Common myeloid progenitor, CD34-positive (primary cell): ENCODE data around the gene HYOU1.
A peak's percentile ranks its signal among the peaks of the same experiment; 100 is the strongest.

ENCODE experiments used
- CTCF ChIA-PET: fragments of 350-600 bp; sonication (Branson Sonifier 250); formaldehyde crosslinking; loops from one replicate; lab custom pipeline; 2021; ENCODE audit warnings: antibody characterized with exemption; lab: Charles Lee
- POLR2A ChIA-PET: fragments of 350-600 bp; sonication (Branson Sonifier 250); formaldehyde crosslinking; loops from one replicate; lab custom pipeline; 2021; ENCODE audit warnings: antibody characterized with exemption; lab: Charles Lee
- DNase-seq, 3 donors: peaks; one replicate each; pipeline versions ENCODE4 v3.0.0 to v3.0.0-alpha.2; 2013
- H3K27ac ChIP-seq, 2 experiments: 1 replicate in 1 of 2; 2 replicates in 1 of 2; pipeline ENCODE4 v1.7.0; 2013; ENCODE audit warnings: inconsistent platforms in 2 of 2, low read length in 2 of 2, mild to moderate bottlenecking in 2 of 2, low read depth in 1 of 2, moderate library complexity in 1 of 2; ENCODE audit not compliant: severe bottlenecking in 2 of 2, insufficient read depth in 1 of 2, poor library complexity in 1 of 2
- H3K27me3 ChIP-seq, 5 experiments: replicated peaks in 2 of 5; 1 replicate in 3 of 5; 2 replicates in 2 of 5; pipeline versions ENCODE4 v1.6.1 to v1.7.0; 2013; ENCODE audit warnings: low read length in 4 of 5, mild to moderate bottlenecking in 2 of 5, moderate library complexity in 2 of 5, inconsistent platforms in 1 of 5; ENCODE audit not compliant: insufficient read depth in 5 of 5, control insufficient read depth in 4 of 5
- H3K36me3 ChIP-seq, 4 experiments: 1 replicate in 2 of 4; 2 replicates in 2 of 4; pipeline versions ENCODE4 v1.6.1 to v1.7.0; 2013; ENCODE audit warnings: low read length in 3 of 4, control low read depth in 1 of 4, mild to moderate bottlenecking in 1 of 4; ENCODE audit not compliant: control insufficient read depth in 4 of 4, insufficient read depth in 4 of 4
- H3K4me1 ChIP-seq, 4 experiments: 1 replicate in 3 of 4; 2 replicates in 1 of 4; pipeline versions ENCODE4 v1.6.1 to v1.7.1; 2013; ENCODE audit warnings: low read length in 3 of 4, mild to moderate bottlenecking in 3 of 4, control low read depth in 1 of 4, inconsistent platforms in 1 of 4, moderate library complexity in 1 of 4; ENCODE audit not compliant: control insufficient read depth in 4 of 4, insufficient read depth in 4 of 4; ENCODE audit errors: control extremely low read depth in 1 of 4
- H3K4me3 ChIP-seq, 7 experiments: 1 replicate in 4 of 7; 2 replicates in 3 of 7; pipeline versions ENCODE4 v1.5.1 to v1.7.0; 2013; ENCODE audit warnings: mild to moderate bottlenecking in 7 of 7, low read length in 6 of 7, moderate library complexity in 6 of 7, inconsistent platforms in 2 of 7, low read depth in 2 of 7, control low read depth in 1 of 7; ENCODE audit not compliant: insufficient read depth in 4 of 7, control insufficient read depth in 1 of 7; ENCODE audit errors: extremely low read depth in 1 of 7
- H3K9me3 ChIP-seq, 5 experiments: 1 replicate in 4 of 5; 2 replicates in 1 of 5; pipeline versions ENCODE4 v1.6.1 to v1.7.1; 2013; ENCODE audit warnings: low read length in 4 of 5, mild to moderate bottlenecking in 2 of 5, inconsistent platforms in 1 of 5, low read depth in 1 of 5, moderate library complexity in 1 of 5; ENCODE audit not compliant: control insufficient read depth in 4 of 5, insufficient read depth in 2 of 5; ENCODE audit errors: control extremely low read depth in 1 of 5
- WGBS: methylation state at CpG from one replicate; pipeline ENCODE4 v1.1.5; 2013; ENCODE audit not compliant: insufficient coverage; 5-methylcytosine and 5-hydroxymethylcytosine counted together

The HYOU1 gene

DNA sequence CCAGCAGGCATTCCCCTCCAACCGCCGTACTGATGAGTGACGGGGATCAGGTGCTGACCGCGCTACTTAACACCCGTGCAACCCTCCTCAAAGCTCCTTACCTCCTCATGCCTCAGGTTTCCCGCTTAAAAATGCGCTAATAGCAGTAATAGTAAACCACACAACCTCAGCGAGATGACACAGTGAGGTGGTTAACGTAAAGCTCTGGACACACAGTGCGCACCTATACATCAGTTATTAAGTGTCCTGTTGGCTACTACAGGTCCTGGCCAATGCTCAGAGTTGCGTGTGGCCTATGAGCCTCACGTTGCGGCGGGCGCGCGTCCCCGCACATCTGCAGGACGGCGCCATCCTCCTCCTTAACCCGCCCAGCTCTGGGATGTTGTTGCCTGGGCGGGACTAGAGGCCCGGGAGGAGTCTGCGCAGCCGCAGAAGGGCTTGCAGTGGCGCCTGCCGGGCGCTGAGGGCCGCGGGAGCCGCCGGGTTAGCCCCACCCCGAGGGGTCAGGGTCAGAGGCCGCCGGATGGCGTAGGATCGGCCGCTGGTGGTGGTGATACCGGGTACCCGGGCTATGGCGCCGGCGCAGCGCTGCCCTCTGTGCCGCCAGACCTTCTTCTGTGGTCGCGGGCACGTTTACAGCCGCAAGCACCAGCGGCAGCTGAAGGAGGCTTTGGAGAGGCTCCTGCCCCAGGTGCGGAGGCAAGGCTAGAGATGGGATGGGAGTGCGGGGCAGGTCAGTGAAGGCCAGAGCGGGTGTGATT, 59.2 kb downstream of the HYOU1 start, which contains the start of gene CENATAC:
Gene CENATAC, plus strand, starts transcription at position 512 of the 761 bp plus-strand sequence. Its CDS starts 60 bp downstream, at position 572.
- Histone ChIP-seq H3K27me3 (no peaks in the 10 kb centered on the region), H3K36me3 (peaks cover 0 to 17% (median 9%) of the 10 kb centered on the region in 4 experiments), H3K4me1 (peaks cover 4 to 23% (median 21%) of the 10 kb centered on the region in 4 experiments), H3K4me3 (peak within 1 kb of the TSS; percentile 77 to 92 (median 83)), H3K9me3 (no peaks in the 10 kb centered on the region), H3K27ac (peak within 1 kb of the TSS in 1 of 2 experiments; percentile 71)
- ChIA-PET CTCF (interaction anchor here (0.9 to 2.4 kb wide), 8 partner anchors 11 to 104 kb away, joined by 3 to 9 read pairs (median 4); partner anchors contain the start of gene DPAGT1), POLR2A (interaction anchor here (0.7 kb wide), 1 partner anchor 207 kb away, joined by 3 read pairs; the partner anchor contains the start of gene DDX6)
- WGBS, result under 1% methylated on average over 52 of the region's 54 CpGs
- DNase-seq, result peak; percentile 79 to 84 (median 84)

DNA sequence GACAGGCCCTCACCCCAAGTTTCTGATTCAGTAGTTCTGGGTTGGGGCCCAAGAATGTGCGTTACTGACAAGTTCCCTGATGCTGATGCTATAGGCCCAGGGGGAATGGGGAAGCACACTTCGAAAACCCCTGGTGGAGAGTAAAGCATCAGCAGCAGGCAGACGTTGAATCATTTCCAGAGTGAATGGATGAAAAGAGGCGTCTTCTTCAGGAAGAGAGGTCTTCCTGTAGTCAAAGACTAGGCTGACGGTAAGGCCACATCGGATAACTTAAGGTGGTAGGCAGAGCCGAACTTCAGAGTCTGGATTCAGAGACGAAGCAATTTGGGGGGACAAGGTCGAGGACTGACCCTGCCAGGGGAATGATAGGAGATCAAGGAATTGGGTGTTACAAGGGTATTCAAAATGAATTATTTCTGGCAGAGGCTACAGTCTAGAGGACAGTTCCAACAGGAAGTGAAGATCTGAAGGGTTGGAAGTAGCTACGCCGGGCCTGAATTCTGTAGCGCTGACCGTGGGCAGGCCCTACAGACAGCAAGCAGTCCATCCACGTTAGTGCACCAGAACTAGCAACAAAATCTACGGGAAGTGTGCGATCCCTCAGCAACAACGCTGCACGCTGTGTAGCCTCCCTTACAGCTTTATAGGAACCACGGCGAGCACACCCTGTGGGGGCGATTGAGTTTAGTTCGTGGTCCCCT, 59.9 kb downstream of the HYOU1 start:
- DNase-seq, result peak; percentile 70 to 84 (median 83)
- WGBS, result 10% methylated on average over 20 of the region's 22 CpGs
- peaks cover 0 to 14% (median 8%) of the 10 kb centered on the region in 4 experiments for H3K36me3 ChIP-seq
- peak overlapping the region in 1 of 2 experiments; percentile 71 for H3K27ac ChIP-seq
- H3K4me3 ChIP-seq, result peak overlapping the region; percentile 77 to 92 (median 83)
- ChIA-PET CTCF (interaction anchor here (0.9 to 1.7 kb wide), 6 partner anchors 12 to 105 kb away, joined by 3 to 5 read pairs (median 4); partner anchors contain the start of gene DPAGT1), POLR2A (interaction anchor here (0.7 kb wide), 1 partner anchor 206 kb away, joined by 3 read pairs; the partner anchor contains the start of gene DDX6)
- H3K9me3 ChIP-seq, result no peaks in the 10 kb centered on the region
- peaks cover 4 to 23% (median 21%) of the 10 kb centered on the region in 4 experiments for H3K4me1 ChIP-seq
- no peaks in the 10 kb centered on the region for H3K27me3 ChIP-seq
